Measurements from ENCODE around the gene LILRA5.
"Not testable (repeated sequence)": the region's sequence is repeated elsewhere in the genome, so short reads cannot be mapped to it uniquely, and the experiment has no call there.

LILRA5 gene

DNA sequence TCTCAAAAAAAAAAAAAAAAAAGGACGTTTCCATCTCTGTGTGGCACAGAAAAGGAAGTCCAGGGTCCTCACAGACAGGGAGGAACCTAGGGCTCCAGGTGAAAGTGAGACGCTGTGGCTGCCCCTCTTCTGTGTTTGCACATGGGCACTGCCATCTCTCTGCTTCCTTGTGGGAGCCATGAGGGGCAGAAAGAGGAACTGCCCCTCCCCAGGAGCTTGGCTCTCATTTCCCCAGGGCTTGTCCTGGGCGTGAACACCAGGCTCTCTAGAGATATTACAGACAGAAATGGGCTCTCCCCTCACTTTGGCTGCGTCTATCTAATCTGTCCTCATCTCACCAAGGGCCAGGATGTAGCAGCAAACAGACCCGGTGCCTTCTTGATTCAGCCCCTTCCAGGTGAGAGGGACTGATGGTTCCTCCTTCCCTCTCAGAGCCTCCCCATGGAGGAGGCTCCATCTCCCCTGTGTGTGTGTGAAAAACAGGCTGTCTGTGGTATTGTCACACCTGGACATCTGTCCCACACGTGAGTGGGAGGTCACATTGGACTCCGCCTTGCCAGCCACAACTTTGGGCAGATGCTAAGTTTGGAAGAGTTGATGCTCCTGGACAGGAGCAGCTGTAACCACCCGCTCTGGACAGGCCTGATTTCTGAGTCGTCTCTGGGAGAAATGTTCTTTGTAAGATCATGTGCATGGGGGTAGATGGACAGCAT is 26.8 kb upstream of the LILRA5 start:
- H3K36me3 Mint-ChIP-seq, result no peaks in the 10 kb centered on the region
- peaks cover 52% of the 10 kb centered on the region for H3K27me3 Mint-ChIP-seq
- no peaks in the 10 kb centered on the region for H3K9me3 Mint-ChIP-seq
- CTCF ChIA-PET, result interaction anchor here (0.8 kb wide), 1 partner anchor 52 kb away, joined by 3 read pairs; no protein-coding TSS in a partner anchor
- H3K27ac Mint-ChIP-seq, result no peak overlapping the region
- no peaks in the 10 kb centered on the region for H3K4me1 Mint-ChIP-seq
- H3K4me3 Mint-ChIP-seq, result no peak overlapping the region
- no peak for DNase-seq

DNA sequence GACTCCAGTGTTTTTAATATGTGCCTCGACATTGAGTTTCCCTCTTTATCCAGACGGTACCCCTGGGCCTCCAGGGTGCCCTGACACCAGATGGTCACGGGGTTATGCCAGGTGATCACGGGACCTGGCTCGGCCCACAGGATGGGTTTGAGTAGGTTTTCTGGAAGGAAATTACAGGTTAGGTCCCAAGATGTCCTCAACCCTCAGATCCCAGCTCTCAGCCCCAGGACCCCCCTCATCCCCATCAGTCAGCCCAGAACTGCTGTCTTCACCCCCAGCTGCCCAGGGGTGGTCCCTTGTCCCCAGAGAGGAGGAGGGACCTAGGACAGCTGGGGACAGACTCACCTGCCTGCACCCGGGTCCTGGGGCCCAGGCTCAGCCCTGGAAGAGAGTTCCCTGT is 25.6 kb upstream of the LILRA5 start:
- no peak overlapping the region for H3K27ac Mint-ChIP-seq
- no peak for DNase-seq
- CTCF ChIA-PET, result no interaction called here
- no peaks in the 10 kb centered on the region for H3K36me3 Mint-ChIP-seq
- no peaks in the 10 kb centered on the region for H3K4me1 Mint-ChIP-seq
- H3K27me3 Mint-ChIP-seq, result peaks cover 53% of the 10 kb centered on the region
- H3K9me3 Mint-ChIP-seq, result no peaks in the 10 kb centered on the region
- H3K4me3 Mint-ChIP-seq, result no peak overlapping the region

DNA sequence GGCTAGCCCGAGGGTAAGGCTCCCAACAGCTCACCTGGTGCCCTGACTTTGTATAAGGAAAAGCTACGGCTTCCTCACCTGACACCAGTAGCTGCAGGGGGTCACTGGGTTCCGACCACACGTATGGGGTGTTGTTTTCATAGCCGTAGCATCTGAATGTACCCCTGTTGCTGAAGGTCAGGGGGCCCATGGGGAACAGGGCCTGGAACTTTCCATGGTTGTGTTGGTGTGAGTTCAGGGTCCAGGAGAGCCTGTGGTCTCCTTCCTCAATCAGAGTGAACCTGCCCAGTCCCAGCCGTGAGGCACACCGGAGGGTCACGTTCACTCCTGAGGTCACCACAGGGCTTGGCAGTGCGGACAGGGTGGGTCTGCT is 24.9 kb upstream of the LILRA5 start:
- Mint-ChIP-seq H3K4me1 (no peaks in the 10 kb centered on the region), H3K4me3 (no peak overlapping the region), H3K9me3 (no peaks in the 10 kb centered on the region), H3K27ac (no peak overlapping the region), H3K27me3 (peaks cover 56% of the 10 kb centered on the region), H3K36me3 (no peaks in the 10 kb centered on the region)
- CTCF ChIA-PET, result no interaction called here
- no peak for DNase-seq

DNA sequence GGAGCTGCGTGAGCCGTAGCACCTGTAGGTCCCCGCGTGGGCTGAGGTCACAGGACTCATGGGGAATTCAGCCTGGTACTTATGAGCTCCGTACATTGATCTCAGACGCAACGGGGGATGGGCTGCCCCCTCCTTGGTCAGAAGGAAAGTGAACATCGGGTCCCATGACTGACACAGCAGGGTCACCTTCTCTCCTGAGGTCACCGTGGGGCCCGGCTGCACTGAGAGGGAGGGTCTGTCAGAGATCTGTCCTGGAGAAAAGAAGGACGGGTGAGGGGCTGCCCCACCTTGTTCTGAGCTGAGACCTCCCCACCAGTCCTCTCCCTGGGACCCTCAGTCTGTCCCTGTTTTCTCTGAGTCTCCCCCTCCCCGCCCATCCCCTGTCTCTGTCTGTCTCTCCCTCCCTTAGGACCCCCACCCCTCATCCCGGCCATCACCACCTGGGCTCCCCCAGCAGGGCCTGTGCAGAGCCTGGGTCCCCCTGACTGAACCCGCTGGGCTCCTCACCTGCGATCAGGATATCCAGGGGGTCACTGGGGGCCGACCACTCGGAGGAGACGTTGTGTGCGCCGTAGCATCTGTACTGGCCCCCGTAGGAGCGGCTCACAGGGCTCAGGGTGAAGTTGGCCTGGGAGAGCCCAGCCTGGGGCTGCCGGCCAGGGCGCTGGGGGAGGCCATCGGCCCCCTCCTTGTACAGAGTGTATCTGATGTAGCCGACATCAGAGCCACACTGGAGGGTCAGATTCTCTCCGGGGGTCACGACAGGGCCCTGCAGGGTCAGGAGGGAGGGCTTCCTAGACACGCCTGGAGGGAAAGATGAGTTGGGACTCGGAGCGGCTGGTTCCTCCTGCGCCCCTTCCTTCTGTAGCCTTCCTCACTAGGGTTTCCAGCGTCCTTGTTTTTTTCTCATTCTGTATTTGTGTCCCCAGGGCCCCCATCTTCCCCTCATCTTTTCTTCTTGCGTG is 24.2 kb upstream of the LILRA5 start:
- Mint-ChIP-seq H3K4me3 (no peak overlapping the region), H3K9me3 (no peaks in the 10 kb centered on the region), H3K27me3 (peaks cover 61% of the 10 kb centered on the region), H3K27ac (no peak overlapping the region), H3K36me3 (no peaks in the 10 kb centered on the region), H3K4me1 (no peaks in the 10 kb centered on the region)
- no peak for DNase-seq
- CTCF ChIA-PET, result interaction anchor here (0.6 kb wide), 1 partner anchor 15 kb away, joined by 3 read pairs; no protein-coding TSS in a partner anchor

DNA sequence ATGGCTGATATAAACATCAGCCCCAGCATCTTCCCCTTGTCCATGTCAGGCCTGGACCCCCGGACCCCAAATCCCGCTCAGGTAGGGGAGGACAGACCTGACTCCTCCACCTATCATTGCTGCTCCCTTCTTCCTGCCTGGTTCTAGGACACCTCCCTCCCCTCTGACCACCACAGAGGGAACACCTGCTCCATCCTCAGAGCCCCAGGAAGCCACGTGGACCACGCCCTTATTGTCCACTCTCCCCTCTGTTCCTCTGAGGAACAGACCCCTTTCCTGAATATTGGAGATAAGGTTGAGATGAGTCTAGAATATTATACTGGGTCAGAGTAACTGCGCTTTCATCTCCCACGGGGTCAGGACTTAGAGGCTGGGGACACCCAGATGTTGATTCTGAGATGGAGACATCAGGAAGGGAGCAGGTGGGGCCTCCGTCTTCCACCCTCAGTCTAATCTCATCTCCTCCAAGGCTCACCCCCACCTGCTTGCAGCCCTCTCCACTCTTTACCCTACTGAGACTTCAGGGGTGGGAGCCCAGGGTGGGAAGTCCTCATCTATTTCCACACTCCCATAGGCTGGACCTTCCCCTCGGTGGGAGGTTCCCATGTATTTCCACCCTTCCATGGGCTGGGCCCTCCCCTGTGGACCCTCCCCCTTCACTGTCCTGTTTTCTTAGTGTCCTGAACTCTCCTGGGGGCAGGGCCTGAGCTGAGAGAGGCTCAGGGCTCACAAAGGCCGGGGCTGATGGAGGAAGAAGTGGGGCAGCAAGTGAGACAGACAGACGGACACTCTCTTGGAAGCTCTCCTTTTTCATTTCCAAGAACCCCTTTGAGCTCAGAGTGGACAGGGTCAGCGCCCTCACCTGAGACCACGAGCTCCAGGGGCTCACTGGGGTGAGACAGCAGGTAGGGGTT is 23.3 kb upstream of the LILRA5 start:
- no peak overlapping the region for H3K4me3 Mint-ChIP-seq
- H3K4me1 Mint-ChIP-seq, result no peaks in the 10 kb centered on the region
- peaks cover 56% of the 10 kb centered on the region for H3K27me3 Mint-ChIP-seq
- no peaks in the 10 kb centered on the region for H3K36me3 Mint-ChIP-seq
- DNase-seq, result no peak
- CTCF ChIA-PET, result interaction anchor here (0.6 kb wide), 1 partner anchor 16 kb away, joined by 3 read pairs; no protein-coding TSS in a partner anchor
- no peaks in the 10 kb centered on the region for H3K9me3 Mint-ChIP-seq
- no peak overlapping the region for H3K27ac Mint-ChIP-seq

DNA sequence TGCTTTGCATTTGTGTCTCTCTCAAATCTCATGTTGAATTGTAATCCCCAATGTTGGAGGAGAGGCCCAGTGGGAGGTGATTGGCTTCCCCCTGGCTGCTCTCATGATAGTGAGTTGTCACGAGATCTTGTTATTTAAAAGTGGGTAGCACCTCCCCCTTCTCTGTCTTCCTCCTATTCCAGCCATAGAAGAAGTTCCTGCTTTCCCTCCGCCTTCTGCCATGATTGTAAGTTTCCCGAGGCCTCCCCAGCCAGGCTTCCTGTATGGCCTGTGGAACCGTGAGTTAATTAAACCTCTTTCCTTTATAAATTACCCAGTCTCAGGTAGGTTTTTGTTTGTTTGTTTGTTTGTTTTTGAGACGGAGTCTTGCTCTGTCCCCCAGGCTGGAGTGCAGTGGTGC is 22.2 kb upstream of the LILRA5 start:
- H3K4me1 Mint-ChIP-seq, result no peaks in the 10 kb centered on the region

DNA sequence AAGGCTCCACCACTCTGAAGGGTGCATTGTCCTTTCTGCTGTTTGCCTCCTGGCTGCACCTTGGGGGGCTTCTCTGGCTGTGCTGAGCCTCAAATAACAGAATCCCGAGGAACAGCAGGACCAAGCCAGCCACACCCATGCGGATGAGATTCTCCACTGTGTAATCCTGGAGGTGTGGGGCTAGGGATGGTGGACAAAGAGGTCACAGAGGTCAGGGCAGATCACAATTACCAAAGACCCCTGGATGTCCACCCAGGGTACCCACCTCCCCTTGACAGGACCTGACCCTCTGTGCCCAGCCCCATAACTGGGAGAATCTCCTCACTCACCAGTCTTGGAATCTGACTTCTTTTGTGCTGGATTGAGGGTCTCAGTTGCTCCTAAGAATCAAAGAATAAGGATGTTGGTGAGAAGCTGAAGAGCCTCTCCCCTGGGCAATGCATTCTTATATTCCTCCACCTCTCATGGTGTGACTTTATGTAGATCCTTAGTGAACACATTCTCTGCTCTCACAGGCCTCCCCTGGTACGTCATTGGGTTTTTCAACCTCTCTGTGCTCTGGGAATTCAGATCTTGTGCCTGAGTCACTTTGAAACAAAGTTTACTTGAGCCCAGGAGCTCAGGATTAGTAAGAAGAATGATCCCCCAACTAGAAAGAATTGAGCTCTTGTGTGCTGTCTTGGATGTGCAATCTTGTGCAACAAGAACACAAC is 20.8 kb upstream of the LILRA5 start:
- peaks cover 51% of the 10 kb centered on the region for H3K27me3 Mint-ChIP-seq
- CTCF ChIA-PET, result interaction anchor here (0.8 kb wide), 1 partner anchor 8 kb away, joined by 3 read pairs; no protein-coding TSS in a partner anchor
- DNase-seq, result no peak
- H3K4me1 Mint-ChIP-seq, result no peaks in the 10 kb centered on the region
- no peak overlapping the region for H3K4me3 Mint-ChIP-seq
- no peaks in the 10 kb centered on the region for H3K36me3 Mint-ChIP-seq
- no peaks in the 10 kb centered on the region for H3K9me3 Mint-ChIP-seq
- no peak overlapping the region for H3K27ac Mint-ChIP-seq

More for the DNA sequence above, 22.2 kb upstream of the LILRA5 start:
- Mint-ChIP-seq H3K27me3 (peaks cover 52% of the 10 kb centered on the region), H3K27ac (no peak overlapping the region), H3K9me3 (no peaks in the 10 kb centered on the region), H3K36me3 (no peaks in the 10 kb centered on the region), H3K4me3 (no peak overlapping the region)
- DNase-seq, result no peak
- CTCF ChIA-PET, result no interaction called here

DNA sequence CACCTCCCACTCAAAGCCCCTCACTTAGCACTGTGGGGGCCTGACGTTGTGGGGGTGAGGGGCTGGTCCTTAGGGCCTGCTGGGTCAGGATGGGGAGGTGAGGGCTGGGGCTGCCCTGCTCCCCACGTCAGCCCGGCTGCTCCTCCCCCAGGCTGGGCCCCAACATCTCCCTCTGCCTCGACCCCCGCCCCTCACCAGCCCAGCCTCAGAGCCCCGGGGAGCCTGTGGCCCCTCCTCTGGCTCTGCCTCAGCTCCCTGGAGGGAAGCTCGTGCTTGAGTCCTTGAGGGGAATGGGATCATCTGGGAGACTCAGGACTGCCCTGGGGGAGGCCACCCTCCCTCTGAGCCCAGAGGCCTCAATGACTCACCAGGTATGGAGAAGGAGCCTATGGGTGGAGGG is 19.2 kb upstream of the LILRA5 start:
- Mint-ChIP-seq H3K9me3 (peaks cover 2% of the 10 kb centered on the region), H3K36me3 (peaks cover 1% of the 10 kb centered on the region), H3K4me3 (no peak overlapping the region), H3K27ac (no peak overlapping the region), H3K27me3 (peaks cover 49% of the 10 kb centered on the region), H3K4me1 (peaks cover 5% of the 10 kb centered on the region)
- CTCF ChIA-PET, result interaction anchor here (1.3 kb wide), 1 partner anchor 56 kb away, joined by 4 read pairs; no protein-coding TSS in a partner anchor
- DNase-seq, result no peak

DNA sequence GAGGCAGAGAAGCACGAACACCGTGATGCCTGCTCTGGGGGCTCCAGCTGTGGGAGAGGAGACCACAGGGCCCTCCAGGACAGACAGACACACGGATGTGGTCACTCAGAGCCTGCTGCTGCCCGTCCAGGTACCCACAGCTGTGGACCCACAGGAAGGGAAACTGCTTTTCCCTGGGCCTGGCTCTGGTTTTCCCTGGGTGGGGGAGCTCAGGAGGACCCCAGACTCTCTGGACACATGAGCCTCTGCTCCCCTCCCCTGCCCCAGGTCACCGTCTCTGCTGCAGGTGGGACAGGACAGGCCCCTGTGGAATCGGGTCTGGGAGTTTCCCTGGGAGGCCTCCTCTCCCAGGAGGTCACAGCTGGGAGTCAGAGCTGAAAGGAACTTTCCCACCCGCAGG is 18.7 kb upstream of the LILRA5 start:
- H3K4me3 Mint-ChIP-seq, result no peak overlapping the region
- H3K9me3 Mint-ChIP-seq, result peaks cover 2% of the 10 kb centered on the region
- peaks cover 46% of the 10 kb centered on the region for H3K27me3 Mint-ChIP-seq
- no peak for DNase-seq
- H3K36me3 Mint-ChIP-seq, result peaks cover 3% of the 10 kb centered on the region
- H3K27ac Mint-ChIP-seq, result no peak overlapping the region
- peaks cover 9% of the 10 kb centered on the region for H3K4me1 Mint-ChIP-seq
- CTCF ChIA-PET, result interaction anchor here (1.3 kb wide), 1 partner anchor 57 kb away, joined by 4 read pairs; no protein-coding TSS in a partner anchor

DNA sequence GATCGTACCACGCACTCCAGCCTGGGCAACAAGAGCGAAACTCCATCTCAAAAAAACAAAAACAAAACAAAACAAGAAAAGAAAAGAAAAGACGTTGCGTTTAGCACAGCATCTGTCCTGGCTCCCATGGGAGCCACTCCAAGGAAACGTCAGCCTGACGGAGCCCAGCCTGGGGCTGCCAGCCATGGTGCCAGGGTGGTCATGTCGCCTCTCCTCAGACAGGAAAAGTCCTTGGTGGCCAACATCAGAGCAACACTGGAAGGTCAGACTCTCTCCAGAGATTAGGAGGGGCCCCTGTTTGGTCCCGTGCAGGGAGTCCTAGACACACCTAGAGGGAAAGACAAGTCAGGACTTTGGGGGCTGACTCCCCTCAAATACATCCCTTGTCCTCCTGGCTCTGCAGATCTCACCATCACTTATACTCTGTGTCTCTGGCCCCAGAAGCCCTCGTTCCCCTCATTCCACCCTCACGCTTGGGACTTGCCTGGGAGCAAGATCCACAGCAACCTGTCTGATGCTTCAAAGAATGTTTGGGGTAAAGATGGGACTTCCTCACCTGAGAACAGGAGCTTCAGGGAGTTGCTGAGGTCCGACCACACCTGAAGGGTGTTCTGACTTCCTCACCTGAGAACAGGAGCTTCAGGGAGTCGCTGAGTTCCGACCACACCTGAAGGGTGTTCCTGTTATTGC is 16.7 kb upstream of the LILRA5 start:
- Mint-ChIP-seq H3K27me3 (peaks cover 45% of the 10 kb centered on the region), H3K4me1 (peaks cover 18% of the 10 kb centered on the region), H3K4me3 (no peak overlapping the region), H3K27ac (no peak overlapping the region), H3K36me3 (peaks cover 3% of the 10 kb centered on the region), H3K9me3 (peaks cover 2% of the 10 kb centered on the region)
- DNase-seq, result no peak
- CTCF ChIA-PET, result interaction anchor here (2.1 kb wide), 1 partner anchor 61 kb away, joined by 4 read pairs; no protein-coding TSS in a partner anchor

DNA sequence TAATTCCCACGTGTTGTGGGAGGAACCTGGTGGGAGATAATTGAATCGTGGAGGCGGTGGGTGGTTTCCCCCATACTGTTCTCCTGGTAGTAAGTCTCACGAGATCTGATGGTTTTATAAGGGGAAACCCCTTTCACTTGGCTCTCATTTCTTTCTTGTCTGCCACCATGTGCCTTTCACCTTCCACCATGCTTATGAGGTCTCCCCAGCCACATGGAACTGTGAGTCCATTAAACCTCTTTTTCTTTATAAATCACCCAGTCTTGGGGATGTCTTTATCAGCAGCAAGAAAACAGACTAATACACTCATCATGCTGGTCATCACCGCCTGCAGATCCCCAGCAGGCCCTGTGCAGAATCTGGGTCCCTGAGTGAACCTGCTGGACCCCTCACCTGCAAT is 15.8 kb upstream of the LILRA5 start:
- not testable (repeated sequence) for DNase-seq, H3K36me3 Mint-ChIP-seq, H3K27ac Mint-ChIP-seq, H3K4me3 Mint-ChIP-seq, H3K9me3 Mint-ChIP-seq
- CTCF ChIA-PET, result interaction anchor here (2.1 to 8.6 kb wide), 2 partner anchors 61 to 62 kb away, joined by 4 to 128 read pairs; no protein-coding TSS in a partner anchor
- H3K4me1 Mint-ChIP-seq, result peaks cover 18% of the 10 kb centered on the region
- H3K27me3 Mint-ChIP-seq, result peaks cover 40% of the 10 kb centered on the region

DNA sequence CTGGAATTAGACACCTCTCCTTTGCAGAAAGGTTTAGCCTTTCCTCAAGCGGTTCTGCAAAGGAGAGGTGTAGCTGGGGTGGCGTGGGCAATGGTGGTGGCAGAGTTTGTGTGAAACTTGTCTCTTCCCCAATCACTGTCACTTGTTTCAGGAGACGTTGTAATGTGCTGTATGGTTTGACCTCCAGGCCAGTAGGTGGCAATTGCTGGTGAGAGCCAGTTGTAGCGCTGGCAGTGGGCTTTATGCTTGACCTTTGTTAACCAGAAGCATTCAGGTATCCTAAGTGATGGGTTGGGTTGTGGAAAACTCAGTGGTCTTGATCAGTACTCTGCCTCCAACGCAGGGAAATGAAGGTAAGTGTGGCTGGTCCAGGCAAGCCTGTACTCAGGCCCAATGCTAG is 12.7 kb upstream of the LILRA5 start:
- Mint-ChIP-seq H3K27ac (no peak overlapping the region), H3K9me3 (peaks cover 2% of the 10 kb centered on the region), H3K4me3 (no peak overlapping the region), H3K36me3 (peaks cover 3% of the 10 kb centered on the region), H3K27me3 (peaks cover 43% of the 10 kb centered on the region), H3K4me1 (peaks cover 18% of the 10 kb centered on the region)
- CTCF ChIA-PET, result interaction anchor here (0.6 to 8.6 kb wide), 4 partner anchors 8 to 64 kb away, joined by 3 to 128 read pairs (median 3); no protein-coding TSS in a partner anchor
- no peak for DNase-seq
